Upper lobe of left lung (tissue), 6 donors: Measurements from ENCODE around the gene BACE2. TPM values are rescaled to one million over a fixed set of nuclear protein-coding genes. Genes with fewer than 3 reads are reported as not detected.

Experiments used
- ATAC-seq, 2 donors: fragments of 200-7000 bp; cut with Tn5 transposase; one replicate each; pipeline ENCODE4 v1.9.1; 2022; ENCODE audit warnings: mild to moderate bottlenecking in 2 of 2, moderate library complexity in 2 of 2; ENCODE audit not compliant: low FRiP score in 2 of 2
- DNase-seq, 2 donors: peaks; one replicate each; pipeline ENCODE4 v3.0.0-alpha.2; 2019 to 2020
- H3K27ac ChIP-seq, 4 donors: fragments of 200-600 bp; sonication (generic); one replicate each; pipeline ENCODE4 v1.5.1; 2016 to 2019
- H3K27me3 ChIP-seq, 4 donors: fragments of 200-600 bp; sonication (generic); one replicate each; pipeline ENCODE4 v1.5.1; 2017 to 2019
- H3K36me3 ChIP-seq, 4 donors: fragments of 200-600 bp; sonication (generic); one replicate each; pipeline ENCODE4 v1.5.1; 2016 to 2019
- H3K4me1 ChIP-seq, 4 donors: fragments of 200-600 bp; sonication (generic); one replicate each; pipeline ENCODE4 v1.5.1; 2018 to 2019
- H3K4me3 ChIP-seq, 4 donors: fragments of 200-600 bp; sonication (generic); one replicate each; pipeline ENCODE4 v1.5.1; 2017 to 2019; ENCODE audit warnings: mild to moderate bottlenecking in 2 of 4, moderate library complexity in 1 of 4
- H3K9me3 ChIP-seq, 4 donors: fragments of 200-600 bp; sonication (generic); one replicate each; pipeline ENCODE4 v1.5.1; 2018 to 2019
- EP300 ChIP-seq, 4 donors: sonication (generic); formaldehyde crosslinking; IDR thresholded peaks; one replicate each; pipeline ENCODE4 v1.5.1; 2017; ENCODE audit warnings: antibody characterized with exemption in 4 of 4, control low read depth in 2 of 4
- POLR2A ChIP-seq, 4 donors: fragments of 450-650 bp; IDR thresholded peaks; one replicate each; pipeline ENCODE4 v1.5.1; 2016 to 2017; ENCODE audit warnings: antibody characterized with exemption in 4 of 4, mild to moderate bottlenecking in 2 of 4
- POLR2AphosphoS5 ChIP-seq, 2 donors: sonication (generic); formaldehyde crosslinking; IDR thresholded peaks; one replicate each; pipeline ENCODE4 v1.5.1; 2017; ENCODE audit warnings: antibody characterized with exemption in 2 of 2
- WGBS, 2 donors: methylation state at CpG; one replicate each; pipeline ENCODE4 v1.1.5; 2017 to 2018; 5-methylcytosine and 5-hydroxymethylcytosine counted together
- total RNA-seq, 6 donors: library from RNA; depleted of rRNA in 4 of 6; stranded (reverse); fragments of >200 nt in 4 of 6; gene quantifications; one replicate each; pipeline versions ENCODE4 v1.1.0 to v1.2.1, GENCODE V29; 2016 to 2021
- TF ChIP-seq, protein P1 (sequence below), 6 experiments: fragments of 450-650 bp in 4 of 6; fragments of 200-600 bp in 2 of 6; sonication (generic) in 2 of 6; IDR thresholded peaks; one replicate each; pipeline ENCODE4 v1.5.1; 2016 to 2019; ENCODE audit warnings: antibody characterized with exemption in 6 of 6
- donor health status: DM: no; HTN: no; CAD: no; lungs with moderate emphysema.
- donor health status: DM: no; HTN: yes; CAD: no; lungs with severe emphysema.

Gene BACE2
- total RNA-seq, 6 donors from 2014 or later: 15.1 to 43.0 (median 26.3) TPM

- DNase-seq: no peak
- Histone ChIP-seq H3K27me3 (no peaks in the 10 kb centered on the region), H3K9me3 (no peaks in the 10 kb centered on the region), H3K4me1 (no peaks in the 10 kb centered on the region), H3K27ac (no peak overlapping the region), H3K4me3 (no peak overlapping the region), H3K36me3 (no peaks in the 10 kb centered on the region)
- ATAC-seq: no peak
- no peak for TF ChIP-seq EP300 (IDR thresholded peaks at IDR 0.05)
- TF ChIP-seq, protein P1, sequence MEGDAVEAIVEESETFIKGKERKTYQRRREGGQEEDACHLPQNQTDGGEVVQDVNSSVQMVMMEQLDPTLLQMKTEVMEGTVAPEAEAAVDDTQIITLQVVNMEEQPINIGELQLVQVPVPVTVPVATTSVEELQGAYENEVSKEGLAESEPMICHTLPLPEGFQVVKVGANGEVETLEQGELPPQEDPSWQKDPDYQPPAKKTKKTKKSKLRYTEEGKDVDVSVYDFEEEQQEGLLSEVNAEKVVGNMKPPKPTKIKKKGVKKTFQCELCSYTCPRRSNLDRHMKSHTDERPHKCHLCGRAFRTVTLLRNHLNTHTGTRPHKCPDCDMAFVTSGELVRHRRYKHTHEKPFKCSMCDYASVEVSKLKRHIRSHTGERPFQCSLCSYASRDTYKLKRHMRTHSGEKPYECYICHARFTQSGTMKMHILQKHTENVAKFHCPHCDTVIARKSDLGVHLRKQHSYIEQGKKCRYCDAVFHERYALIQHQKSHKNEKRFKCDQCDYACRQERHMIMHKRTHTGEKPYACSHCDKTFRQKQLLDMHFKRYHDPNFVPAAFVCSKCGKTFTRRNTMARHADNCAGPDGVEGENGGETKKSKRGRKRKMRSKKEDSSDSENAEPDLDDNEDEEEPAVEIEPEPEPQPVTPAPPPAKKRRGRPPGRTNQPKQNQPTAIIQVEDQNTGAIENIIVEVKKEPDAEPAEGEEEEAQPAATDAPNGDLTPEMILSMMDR (IDR thresholded peaks at IDR 0.05): no peak
- TF ChIP-seq POLR2AphosphoS5 (IDR thresholded peaks at IDR 0.05): no peak
- TF ChIP-seq POLR2A (IDR thresholded peaks at IDR 0.05): no peak
Measured at GRCh38 chr21:41153443-41153842, 14.5 kb upstream of the BACE2 start.

GRCh38 chr21:41156142-41156541 lies 11.8 kb upstream of the BACE2 start:
- ATAC-seq (peak in 1 of 2 donors; percentile 10), DNase-seq (no peak)
- Histone ChIP-seq H3K27me3 (no peaks in the 10 kb centered on the region), H3K36me3 (no peaks in the 10 kb centered on the region), H3K4me1 (no peaks in the 10 kb centered on the region), H3K9me3 (no peaks in the 10 kb centered on the region), H3K4me3 (no peak overlapping the region), H3K27ac (no peak overlapping the region)
- TF ChIP-seq, protein P1 (IDR thresholded peaks at IDR 0.05): no peak
- TF ChIP-seq EP300 (IDR thresholded peaks at IDR 0.05): no peak
- TF ChIP-seq POLR2A (IDR thresholded peaks at IDR 0.05): no peak
- no peak for TF ChIP-seq POLR2AphosphoS5 (IDR thresholded peaks at IDR 0.05)
- 60 to 73% methylated on average over 5 of the region's 5 CpGs for WGBS, 2 donors

GRCh38 chr21:41158026-41158425 lies 9.9 kb upstream of the BACE2 start:
- whole genome bisulfite sequencing, 2 donors: 96 to 98% methylated on average over 2 of the region's 2 CpGs
- Histone ChIP-seq H3K27ac (no peak overlapping the region), H3K9me3 (no peaks in the 10 kb centered on the region), H3K4me1 (no peaks in the 10 kb centered on the region), H3K4me3 (no peak overlapping the region), H3K36me3 (no peaks in the 10 kb centered on the region), H3K27me3 (no peaks in the 10 kb centered on the region)
- TF ChIP-seq EP300 (IDR thresholded peaks at IDR 0.05): no peak
- TF ChIP-seq POLR2AphosphoS5 (IDR thresholded peaks at IDR 0.05): no peak
- no peak for DNase-seq
- no peak for ATAC-seq

DNA sequence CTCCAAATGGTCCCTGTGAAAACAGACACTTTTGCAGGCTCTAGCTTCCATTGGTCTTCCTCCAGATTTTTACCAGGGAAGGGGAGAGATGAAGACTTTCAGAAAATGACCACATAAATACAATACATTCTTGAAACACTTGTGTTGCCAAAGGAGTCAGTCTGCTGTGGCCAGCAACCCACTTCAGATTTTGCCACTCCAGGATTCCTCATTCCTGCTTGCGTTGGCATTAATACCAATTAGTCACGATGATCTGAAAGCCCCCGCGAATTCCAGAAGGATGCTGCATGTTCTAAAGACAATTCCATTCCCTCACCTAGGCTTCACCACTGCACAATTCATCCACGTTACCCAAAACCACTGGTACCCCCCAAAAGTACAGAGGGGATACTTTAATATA lies 7.9 kb upstream of the BACE2 start:
- Histone ChIP-seq H3K4me1 (no peaks in the 10 kb centered on the region), H3K27me3 (no peaks in the 10 kb centered on the region), H3K4me3 (no peak overlapping the region), H3K36me3 (no peaks in the 10 kb centered on the region), H3K9me3 (no peaks in the 10 kb centered on the region), H3K27ac (no peak overlapping the region)
- DNase-seq (no peak), ATAC-seq (no peak)
- WGBS, 2 donors: 79 to 85% methylated on average over 5 of the region's 5 CpGs
- TF ChIP-seq POLR2A (IDR thresholded peaks at IDR 0.05) (no peak), EP300 (IDR thresholded peaks at IDR 0.05) (no peak), POLR2AphosphoS5 (IDR thresholded peaks at IDR 0.05) (no peak)
- TF ChIP-seq, protein P1 (IDR thresholded peaks at IDR 0.05): no peak

- WGBS, 2 donors: 68 to 70% methylated on average over 3 of the region's 3 CpGs
- DNase-seq (no peak), ATAC-seq (no peak)
Measured at GRCh38 chr21:41161428-41161827, 6.5 kb upstream of the BACE2 start.

More at GRCh38 chr21:41161428-41161827, 6.5 kb upstream of the BACE2 start:
- Histone ChIP-seq H3K9me3 (no peaks in the 10 kb centered on the region), H3K36me3 (no peaks in the 10 kb centered on the region), H3K27ac (no peak overlapping the region), H3K4me1 (no peaks in the 10 kb centered on the region), H3K4me3 (no peak overlapping the region), H3K27me3 (no peaks in the 10 kb centered on the region)
- TF ChIP-seq, protein P1 (IDR thresholded peaks at IDR 0.05): no peak
- TF ChIP-seq POLR2A (IDR thresholded peaks at IDR 0.05): no peak
- no peak for TF ChIP-seq POLR2AphosphoS5 (IDR thresholded peaks at IDR 0.05)
- TF ChIP-seq EP300 (IDR thresholded peaks at IDR 0.05): no peak
